HAP-1 (cell line): ENCODE measurements around the gene CARD14.
"Not testable (repeated sequence)": the region's sequence is repeated elsewhere in the genome, so short reads cannot be mapped to it uniquely, and the experiment has no call there.

Experiments
- DNase-seq, 2 experiments: peaks; one replicate each; pipeline ENCODE4 v3.0.0-alpha.2; 2016 to 2020; ENCODE audit warnings: low spot score in 2 of 2
- H3K27me3 ChIP-seq: fragments of 250-450 bp; sonication (Bioruptor Pico); 2 replicates; pipeline ENCODE4 v1.5.1; 2020; ENCODE audit warnings: low read depth, mild to moderate bottlenecking, moderate library complexity
- H3K36me3 ChIP-seq: fragments of 250-450 bp; sonication (Bioruptor Pico); replicated peaks from 2 replicates; pipeline ENCODE4 v1.5.1; 2020; ENCODE audit warnings: mild to moderate bottlenecking
- H3K4me1 ChIP-seq: fragments of 250-450 bp; sonication (Bioruptor Pico); 2 replicates; pipeline ENCODE4 v1.5.1; 2020; ENCODE audit warnings: mild to moderate bottlenecking
- H3K4me3 ChIP-seq: fragments of 250-450 bp; sonication (Bioruptor Pico); 2 replicates; pipeline ENCODE4 v1.5.1; 2020; ENCODE audit warnings: mild to moderate bottlenecking, moderate library complexity
- H3K9me3 ChIP-seq: fragments of 250-450 bp; sonication (Bioruptor Pico); 2 replicates; pipeline ENCODE4 v1.5.1; 2020; ENCODE audit warnings: mild to moderate bottlenecking, moderate library complexity
- in situ Hi-C: fragments of 300-500 bp; cut with MboI; formaldehyde crosslinking; loops from 3 replicates; pipeline ENCODE4 v1.14.3; 2020; ENCODE audit warnings: low sequenced_read_pairs, inconsistent platforms, mixed read lengths

The CARD14 gene

GRCh38 chr17:80257716-80258213 lies 87.9 kb downstream of the CARD14 start:
- in situ Hi-C loops: no loop called here
- DNase-seq: no peak
- Histone ChIP-seq H3K27me3 (no peaks in the 10 kb centered on the region), H3K36me3 (no peaks in the 10 kb centered on the region), H3K4me3 (no peak overlapping the region), H3K9me3 (no peaks in the 10 kb centered on the region), H3K4me1 (peaks cover 14% of the 10 kb centered on the region)

- DNase-seq, H3K4me3 ChIP-seq, H3K27me3 ChIP-seq, in situ Hi-C loops, H3K9me3 ChIP-seq, H3K36me3 ChIP-seq: not testable (repeated sequence)
- peaks cover 14% of the 10 kb centered on the region for H3K4me1 ChIP-seq
Measured at GRCh38 chr17:80258296-80258695, 88.5 kb downstream of the CARD14 start.
